DMS153 treated with DMSO at 0.1 percent for 48 hours (cell line): ENCODE measurements around the gene WBP1.
A peak's percentile ranks its signal among the peaks of the same experiment; 100 is the strongest.
"Not testable (repeated sequence)": the region's sequence is repeated elsewhere in the genome, so short reads cannot be mapped to it uniquely, and the experiment has no call there.

Source experiments
- DNase-seq: peaks from one replicate; lab custom pipeline; 2025; ENCODE audit not compliant: unreplicated experiment; lab: John Stamatoyannopoulos, UW

The WBP1 gene

GRCh38 chr2:74448771-74449170 is 9.5 kb upstream of the WBP1 start:
- DNase-seq, result no peak

GRCh38 chr2:74450570-74451190 is 7.6 kb upstream of the WBP1 start:
- no peak for DNase-seq

GRCh38 chr2:74454654-74455511 is 3.4 kb upstream of the WBP1 start, which contains the start of gene INO80B:
Gene INO80B (plus strand): TSS chr2:74455087. CDS start chr2:74455117, 30 bp downstream.
- DNase-seq, result peak; percentile 93

GRCh38 chr2:74457129-74457548 is 1.1 kb upstream of the WBP1 start:
- peak; percentile 72 for DNase-seq

- DNase-seq, result peak; percentile 72
These were observed 598 bp upstream of the WBP1 start for GRCh38 chr2:74457549-74458131.

- no peak for DNase-seq
These were observed 713 bp downstream of the WBP1 start for GRCh38 chr2:74458938-74459363.

GRCh38 chr2:74459503-74460118 is 1.4 kb downstream of the WBP1 start:
- DNase-seq, result not testable (repeated sequence)

GRCh38 chr2:74460187-74460586 is 1.9 kb downstream of the WBP1 start:
- DNase-seq, result not testable (repeated sequence)

GRCh38 chr2:74461187-74462053 is 3.2 kb downstream of the WBP1 start:
- DNase-seq, result no peak

- no peak for DNase-seq
These were observed 4.0 kb downstream of the WBP1 start for GRCh38 chr2:74462054-74462785.

- DNase-seq, result no peak
These were observed 4.5 kb downstream of the WBP1 start for GRCh38 chr2:74462786-74463105.

- no peak for DNase-seq
These were observed 6.2 kb downstream of the WBP1 start for GRCh38 chr2:74464406-74464805.

GRCh38 chr2:74470742-74471141 is 12.5 kb downstream of the WBP1 start:
- DNase-seq, result not testable (repeated sequence)

- no peak for DNase-seq
These were observed 13.3 kb downstream of the WBP1 start for GRCh38 chr2:74471332-74472065.

GRCh38 chr2:74472086-74472944 is 14.1 kb downstream of the WBP1 start, which contains the start of gene MRPL53:
Gene MRPL53 (minus strand): TSS chr2:74472680. CDS start chr2:74472660, 20 bp downstream.
- peak; percentile 75 for DNase-seq

- no peak for DNase-seq
These were observed 14.7 kb downstream of the WBP1 start for GRCh38 chr2:74472945-74473258.

- DNase-seq, result no peak
These were observed 16.2 kb downstream of the WBP1 start for GRCh38 chr2:74474481-74474880.

- DNase-seq, result no peak
These were observed 16.7 kb downstream of the WBP1 start for GRCh38 chr2:74474899-74475298.
